T-helper 1 cell (primary cell): ENCODE data around the gene RABGAP1L.
"Not testable (repeated sequence)": the region's sequence is repeated elsewhere in the genome, so short reads cannot be mapped to it uniquely, and the experiment has no call there.

ENCODE experiments used
- DNase-seq, 5 donors: peaks; one replicate each; pipeline ENCODE4 v3.0.0-alpha.2; 2012 to 2020

Gene RABGAP1L

GRCh38 chr1:174397261-174397660 is 237.9 kb downstream of the RABGAP1L start:
- no peak for DNase-seq

- no peak for DNase-seq
Observed at GRCh38 chr1:174398246-174398645, 238.9 kb downstream of the RABGAP1L start.

DNA sequence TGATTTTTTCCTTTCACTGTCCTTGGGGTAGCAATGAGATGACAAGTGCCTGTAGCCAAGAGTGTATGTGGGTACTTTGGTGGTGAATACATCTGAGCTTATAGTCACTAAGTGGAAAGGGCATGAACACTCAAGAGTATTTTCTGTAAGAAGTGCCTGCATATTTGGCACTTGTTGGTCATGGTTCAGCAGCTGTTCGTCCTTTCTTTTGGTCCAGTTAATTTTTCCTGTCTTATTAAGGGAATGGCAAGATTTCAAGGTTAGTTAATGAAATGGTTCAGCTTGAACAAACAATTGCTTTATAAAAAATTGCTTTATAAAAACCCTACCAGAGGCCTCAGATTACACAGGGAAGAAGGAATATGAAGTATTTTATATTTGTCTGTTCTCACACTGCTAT is 239.9 kb downstream of the RABGAP1L start:
- no peak for DNase-seq

DNA sequence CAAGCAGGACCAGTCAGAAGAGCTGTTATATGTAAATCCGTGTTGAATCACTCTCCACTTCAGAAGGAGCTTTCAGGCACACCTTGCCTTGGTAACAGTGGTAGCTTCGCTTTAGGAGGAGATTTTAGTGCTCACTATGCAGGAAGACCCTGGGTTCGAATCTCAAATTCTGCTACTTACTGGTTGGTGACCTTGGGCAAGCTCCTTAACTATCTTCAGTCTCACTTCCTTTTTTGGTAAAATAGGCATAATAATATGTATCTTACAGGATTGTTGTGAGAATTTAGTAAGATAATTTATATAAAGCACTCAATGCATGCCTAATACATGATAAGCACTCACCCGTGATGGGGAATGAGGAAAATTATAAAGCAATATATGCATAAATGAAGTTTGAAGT is 241.8 kb downstream of the RABGAP1L start:
- DNase-seq: no peak

- DNase-seq: no peak
Observed at GRCh38 chr1:174405219-174405618, 245.9 kb downstream of the RABGAP1L start.

DNA sequence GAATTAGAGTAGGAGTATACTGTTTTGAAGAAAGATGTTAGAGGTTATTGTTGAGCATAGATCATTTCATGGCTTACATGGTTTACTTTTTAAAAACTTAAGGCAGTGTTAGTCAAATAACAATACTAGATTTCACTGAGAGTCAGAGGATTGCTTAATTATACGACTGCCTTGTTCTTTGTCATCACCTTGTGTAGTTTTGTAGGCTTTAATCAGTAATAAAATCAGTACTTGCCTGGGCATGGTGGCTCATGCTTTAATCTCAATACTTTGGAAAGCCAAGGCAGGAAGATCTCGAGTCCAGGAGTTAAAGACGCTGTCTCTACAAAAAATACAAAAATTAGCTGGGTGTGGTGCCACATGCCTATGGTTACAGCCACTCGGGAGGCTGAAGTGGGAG is 247.1 kb downstream of the RABGAP1L start:
- DNase-seq: no peak

DNA sequence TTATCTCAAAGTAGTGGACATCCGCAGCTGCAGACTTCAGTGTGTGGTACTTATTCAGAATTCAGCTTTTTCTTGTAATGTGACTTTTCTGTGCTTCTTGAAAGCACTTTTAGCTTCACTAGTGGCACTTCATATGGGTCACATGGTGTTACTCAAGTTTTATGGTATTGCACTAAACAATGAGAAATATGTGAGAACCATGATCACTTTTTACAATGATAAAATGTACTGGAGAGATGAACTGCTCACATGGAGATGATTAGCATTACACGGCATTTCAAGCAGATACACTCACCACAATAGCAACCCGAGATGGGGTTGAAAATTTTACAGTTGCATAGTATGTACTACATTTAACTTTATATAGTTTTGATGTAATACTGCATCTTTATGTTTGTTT is 248.3 kb downstream of the RABGAP1L start:
- DNase-seq: no peak

DNA sequence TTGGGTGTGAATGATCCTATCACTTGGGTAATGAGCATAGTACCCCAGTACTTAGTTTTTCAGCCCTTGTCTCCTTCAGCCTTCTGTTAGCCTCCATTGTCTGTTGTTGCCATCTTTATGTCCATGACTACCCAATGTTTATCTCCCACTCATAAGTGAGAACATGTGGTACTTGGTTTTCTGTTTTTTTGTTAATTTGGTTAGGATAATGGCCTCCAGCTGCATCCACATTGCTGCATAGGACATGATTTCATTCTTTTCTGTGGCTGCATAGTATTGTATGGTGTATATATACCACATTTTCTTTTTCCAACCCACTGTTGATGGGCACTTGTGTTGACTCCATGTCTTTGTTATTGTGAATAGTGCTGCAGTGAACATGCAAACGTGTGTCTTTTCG is 248.8 kb downstream of the RABGAP1L start:
- DNase-seq: no peak

- DNase-seq: not testable (repeated sequence)
Observed at GRCh38 chr1:174409801-174410200, 250.5 kb downstream of the RABGAP1L start.

- no peak for DNase-seq
Observed at GRCh38 chr1:174413632-174414031, 254.3 kb downstream of the RABGAP1L start.

- DNase-seq: no peak
Observed at GRCh38 chr1:174414203-174414602, 254.9 kb downstream of the RABGAP1L start.

DNA sequence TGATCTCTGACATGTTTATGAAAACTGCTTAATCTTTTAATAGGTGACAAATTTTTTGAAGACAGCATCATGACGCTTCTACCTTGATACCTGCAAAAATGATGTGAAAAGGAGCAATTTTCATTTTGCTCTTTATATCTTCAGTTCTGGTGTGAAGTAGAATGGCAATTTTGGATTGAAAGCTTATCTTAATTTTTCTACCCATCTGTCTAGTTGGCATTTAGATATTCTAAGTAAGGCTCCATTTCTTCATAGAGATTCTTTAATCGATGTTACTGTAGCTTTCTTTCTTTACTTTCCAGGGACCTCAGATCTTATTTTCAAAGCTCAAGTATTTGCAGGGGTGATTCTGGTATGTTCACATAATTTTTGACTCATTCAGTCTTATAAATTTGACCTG is 256.2 kb downstream of the RABGAP1L start:
- no peak for DNase-seq

GRCh38 chr1:174417921-174418320 is 258.6 kb downstream of the RABGAP1L start:
- DNase-seq: no peak

DNA sequence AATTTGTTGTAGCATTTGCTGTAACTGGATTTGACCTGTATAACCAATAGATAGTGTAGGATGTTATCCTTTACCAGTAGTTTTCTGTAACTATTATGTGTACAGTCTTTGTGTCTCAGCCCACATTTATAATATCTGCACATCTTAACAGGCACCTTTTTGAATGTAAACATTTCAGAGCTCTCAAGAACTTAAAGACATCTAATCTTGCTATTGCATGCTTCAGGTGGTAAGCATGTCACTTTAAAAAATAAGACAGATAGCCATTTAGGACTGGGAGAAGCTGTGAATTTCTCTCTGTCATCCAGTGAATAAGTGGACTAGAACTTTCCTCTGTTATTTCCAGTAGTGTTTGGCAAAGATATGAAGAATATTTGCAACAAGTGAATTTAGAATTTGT is 265.8 kb downstream of the RABGAP1L start:
- no peak for DNase-seq

- DNase-seq: no peak
Observed at GRCh38 chr1:174426153-174426552, 266.8 kb downstream of the RABGAP1L start.

- no peak for DNase-seq
Observed at GRCh38 chr1:174428033-174428432, 268.7 kb downstream of the RABGAP1L start.

DNA sequence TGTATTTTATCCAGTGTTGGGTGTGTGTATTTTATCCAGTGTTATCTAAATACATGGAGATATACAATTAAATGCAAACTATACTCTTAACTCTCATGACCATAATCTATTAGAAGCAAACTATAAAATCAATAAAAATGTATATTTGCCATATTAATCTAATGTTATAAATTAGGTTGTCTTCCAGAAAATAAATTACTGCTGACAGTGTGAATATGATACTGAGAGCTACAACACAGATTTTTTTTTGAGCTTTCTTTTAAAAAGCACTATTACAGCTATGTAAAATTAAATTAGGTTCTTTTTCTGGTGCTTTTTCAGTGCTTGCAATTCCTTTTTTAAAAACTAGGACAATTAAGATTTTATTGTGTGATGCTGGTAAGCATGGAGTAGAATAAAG is 269.4 kb downstream of the RABGAP1L start:
- DNase-seq: no peak

DNA sequence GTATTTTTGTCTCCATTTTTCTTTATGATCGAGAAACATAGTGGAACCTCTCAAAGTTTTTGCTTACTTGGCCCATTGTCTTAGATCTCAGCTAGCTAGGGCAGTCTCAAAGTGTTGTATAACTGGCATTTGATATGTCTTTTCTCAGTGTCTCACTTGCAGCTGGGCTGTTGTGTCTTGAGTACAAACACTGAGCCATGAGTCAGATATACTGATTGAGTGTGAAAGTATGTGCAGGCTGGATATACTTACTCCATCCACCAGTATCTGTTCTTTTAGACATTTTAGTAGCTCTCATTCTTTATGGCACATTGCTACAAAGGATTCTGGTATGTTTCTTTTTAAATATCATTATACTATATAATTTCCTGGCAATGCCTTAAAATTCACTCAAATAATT is 274.1 kb downstream of the RABGAP1L start:
- DNase-seq: no peak

DNA sequence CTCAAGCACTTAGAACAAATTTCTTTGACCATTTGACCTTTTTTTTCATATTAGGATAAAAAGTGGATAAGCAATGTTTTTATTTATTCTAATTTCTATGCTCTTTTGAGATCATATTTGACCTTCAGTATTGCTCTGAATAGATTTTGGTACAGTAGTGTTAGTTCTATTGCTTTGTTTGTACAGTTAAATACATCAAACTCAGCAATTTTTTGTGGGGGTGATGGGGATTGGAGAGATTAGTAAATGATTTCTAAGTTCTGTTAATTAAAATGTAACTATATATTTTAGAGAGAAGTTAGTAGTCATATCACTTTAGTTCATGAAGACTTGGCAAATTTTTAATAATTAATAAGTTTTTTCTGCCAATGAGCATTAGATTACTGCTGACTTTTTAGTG is 286.0 kb downstream of the RABGAP1L start:
- no peak for DNase-seq

- DNase-seq: no peak
Observed at GRCh38 chr1:174445817-174446216, 286.5 kb downstream of the RABGAP1L start.

DNA sequence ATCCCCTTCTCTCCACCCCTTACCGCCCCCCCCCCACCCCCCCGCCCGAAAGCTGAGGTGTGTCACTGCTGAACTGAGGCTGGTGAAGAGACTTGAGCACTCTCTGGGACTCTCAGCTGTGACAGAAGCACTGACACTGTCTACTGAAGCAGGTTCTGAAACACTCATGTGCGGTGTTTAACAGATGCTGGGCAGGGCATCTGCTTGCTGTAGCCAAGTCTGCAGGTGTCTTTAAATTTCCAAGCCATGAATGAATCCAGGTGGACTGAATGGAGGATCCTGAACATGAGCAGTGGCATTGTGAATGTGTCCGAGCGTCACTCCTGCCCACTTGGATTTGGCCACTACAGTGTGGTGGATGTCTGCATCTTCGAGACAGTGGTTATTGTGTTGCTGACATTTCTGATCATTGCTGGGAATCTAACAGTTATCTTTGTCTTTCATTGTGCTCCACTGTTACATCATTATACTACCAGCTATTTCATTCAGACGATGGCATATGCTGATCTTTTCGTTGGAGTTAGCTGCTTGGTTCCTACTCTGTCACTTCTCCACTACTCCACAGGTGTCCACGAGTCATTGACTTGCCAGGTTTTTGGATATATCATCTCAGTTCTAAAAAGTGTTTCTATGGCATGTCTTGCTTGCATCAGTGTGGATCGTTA is 288.7 kb downstream of the RABGAP1L start, which contains the start of gene GPR52:
Gene GPR52 (plus strand): TSS at position 99 of the 665 bp plus-strand sequence. CDS start 148 bp downstream, at position 247.
- DNase-seq: no peak

GRCh38 chr1:174448531-174448883 is 289.2 kb downstream of the RABGAP1L start:
- no peak for DNase-seq

DNA sequence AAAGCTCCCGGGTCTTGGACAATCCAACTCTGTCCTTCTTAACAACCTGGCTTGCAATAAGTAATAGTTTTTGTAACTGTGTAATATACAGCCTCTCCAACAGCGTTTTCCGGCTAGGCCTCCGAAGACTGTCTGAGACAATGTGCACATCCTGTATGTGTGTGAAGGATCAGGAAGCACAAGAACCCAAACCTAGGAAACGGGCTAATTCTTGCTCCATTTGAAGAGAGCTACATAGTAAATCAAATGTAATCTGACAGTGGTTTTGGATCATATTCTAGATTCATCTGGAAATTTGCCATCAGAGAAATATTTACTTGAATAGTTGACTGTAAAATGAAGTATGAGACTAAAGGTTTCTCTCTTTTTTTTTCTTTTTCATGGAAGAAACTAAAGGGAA is 289.7 kb downstream of the RABGAP1L start:
- no peak for DNase-seq

DNA sequence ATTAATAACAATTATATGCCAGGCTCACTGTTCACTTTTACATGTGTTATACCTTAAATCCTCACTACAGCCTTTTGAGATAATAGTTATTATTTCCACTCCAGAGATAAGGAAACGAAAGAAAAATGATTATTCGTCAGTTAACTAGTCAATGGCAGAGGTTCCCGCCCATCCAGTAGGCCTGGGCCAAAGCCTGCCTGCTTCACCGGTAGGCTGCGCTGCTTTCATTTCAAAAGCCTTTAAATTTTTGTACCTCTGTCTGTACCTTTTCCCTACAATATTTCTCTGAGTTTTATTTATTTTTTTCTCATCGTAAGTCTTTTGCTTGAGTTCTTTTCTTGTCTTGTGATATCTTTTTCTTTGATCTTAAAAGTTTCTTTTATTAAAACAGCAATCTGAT is 292.1 kb downstream of the RABGAP1L start:
- DNase-seq: no peak

DNA sequence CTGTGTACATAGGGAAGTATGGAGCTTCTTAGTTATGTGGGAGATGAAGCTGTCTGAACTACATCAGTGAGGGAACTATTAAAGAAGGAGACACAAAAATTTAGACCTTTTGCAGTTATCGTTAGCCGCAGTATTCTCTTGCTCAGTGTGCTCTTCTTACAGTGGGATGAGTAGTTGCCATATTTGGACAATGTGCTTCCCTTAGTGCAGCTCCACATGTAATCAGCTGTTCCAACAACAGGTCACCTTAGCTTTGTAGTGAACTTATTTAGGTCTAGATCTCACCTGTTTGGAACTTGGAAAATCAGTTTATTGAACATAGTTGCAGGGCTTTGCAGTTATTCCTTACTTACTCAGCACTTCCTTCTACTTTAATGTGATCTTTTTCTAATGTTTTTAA is 306.5 kb downstream of the RABGAP1L start:
- no peak for DNase-seq
